ENCODE data around the gene RAP1GDS1. TPM values are rescaled to one million over a fixed set of nuclear protein-coding genes. Genes with fewer than 3 reads are reported as not detected.

Gene RAP1GDS1
- total RNA-seq, 2 donors from 2014 or later: 34.0 to 37.9 TPM

DNA sequence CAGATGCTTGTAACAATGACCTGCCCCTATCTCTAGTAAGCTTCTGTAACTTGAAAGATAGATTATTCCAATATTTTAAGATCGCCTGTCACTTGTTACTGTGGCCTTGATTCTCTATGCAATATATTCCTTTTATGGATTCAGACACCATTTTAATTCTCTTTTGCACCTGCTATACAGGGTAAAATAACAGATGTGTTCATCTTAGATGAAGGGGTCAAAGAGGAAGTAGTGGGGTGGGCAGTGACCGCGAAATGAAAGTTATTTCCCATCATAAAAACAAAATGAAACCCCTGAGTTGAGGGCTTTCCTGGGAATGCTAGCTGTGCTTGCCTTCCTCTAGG, 221.3 kb downstream of the RAP1GDS1 start:
- 100% methylated on average over 3 of the region's 3 CpGs; no CpG with 5 or more reads in 1 of the 2 experiments for WGBS, 2 experiments (ENCODE audit: insufficient coverage in 1 of 2, insufficient read length in 1 of 2)
- TF ChIP-seq CTCF (conservative IDR thresholded peaks at IDR 0.05): no peak
- Histone ChIP-seq H3K27ac (ENCODE audit: low read depth, low read length) (no peak overlapping the region), H3K27me3 (ENCODE audit: control insufficient read depth, insufficient read depth, low read length, poor library complexity, severe bottlenecking) (no peaks in the 10 kb centered on the region), H3K4me3 (ENCODE audit: low read length) (no peak overlapping the region), H3K36me3 (ENCODE audit: control insufficient read depth, insufficient read depth, low read length) (no peaks in the 10 kb centered on the region), H3K9ac (ENCODE audit: extremely low read depth, low read length, poor library complexity, severe bottlenecking) (no peak overlapping the region), H3K9me3 (ENCODE audit: control insufficient read depth, low read length) (no peaks in the 10 kb centered on the region), H3K4me1 (ENCODE audit: control insufficient read depth, insufficient read depth, low read length) (no peaks in the 10 kb centered on the region)
- DNase-seq: no peak
- Mint-ChIP-seq H3K4me1 (peaks cover 12% of the 10 kb centered on the region), H3K36me3 (ENCODE audit: low read depth) (no peaks in the 10 kb centered on the region), H3K27me3 (ENCODE audit: insufficient read depth) (no peaks in the 10 kb centered on the region), H3K27ac (no peak overlapping the region), H3K4me3 (no peak overlapping the region), H3K9me3 (no peaks in the 10 kb centered on the region)

GRCh38 chr4:98482847-98483806, 221.9 kb downstream of the RAP1GDS1 start:
- no peak overlapping the region for H3K27ac Mint-ChIP-seq
- no peaks in the 10 kb centered on the region for H3K27me3 Mint-ChIP-seq (ENCODE audit: insufficient read depth)
- Histone ChIP-seq H3K27ac (ENCODE audit: low read depth, low read length) (no peak overlapping the region), H3K36me3 (ENCODE audit: control insufficient read depth, insufficient read depth, low read length) (no peaks in the 10 kb centered on the region), H3K27me3 (ENCODE audit: control insufficient read depth, insufficient read depth, low read length, poor library complexity, severe bottlenecking) (no peaks in the 10 kb centered on the region), H3K9me3 (ENCODE audit: control insufficient read depth, low read length) (no peaks in the 10 kb centered on the region), H3K4me3 (ENCODE audit: low read length) (no peak overlapping the region), H3K4me1 (ENCODE audit: control insufficient read depth, insufficient read depth, low read length) (no peaks in the 10 kb centered on the region), H3K9ac (ENCODE audit: extremely low read depth, low read length, poor library complexity, severe bottlenecking) (no peak overlapping the region)
- H3K36me3 Mint-ChIP-seq (ENCODE audit: low read depth): no peaks in the 10 kb centered on the region
- H3K4me1 Mint-ChIP-seq: peaks cover 12% of the 10 kb centered on the region
- DNase-seq: no peak
- no peaks in the 10 kb centered on the region for H3K9me3 Mint-ChIP-seq
- no peak overlapping the region for H3K4me3 Mint-ChIP-seq
- no peak for TF ChIP-seq CTCF (conservative IDR thresholded peaks at IDR 0.05)
- WGBS, 2 experiments (ENCODE audit: insufficient coverage in 1 of 2, insufficient read length in 1 of 2): 90 to 91% methylated on average over 4 to 9 of the region's 10 CpGs

DNA sequence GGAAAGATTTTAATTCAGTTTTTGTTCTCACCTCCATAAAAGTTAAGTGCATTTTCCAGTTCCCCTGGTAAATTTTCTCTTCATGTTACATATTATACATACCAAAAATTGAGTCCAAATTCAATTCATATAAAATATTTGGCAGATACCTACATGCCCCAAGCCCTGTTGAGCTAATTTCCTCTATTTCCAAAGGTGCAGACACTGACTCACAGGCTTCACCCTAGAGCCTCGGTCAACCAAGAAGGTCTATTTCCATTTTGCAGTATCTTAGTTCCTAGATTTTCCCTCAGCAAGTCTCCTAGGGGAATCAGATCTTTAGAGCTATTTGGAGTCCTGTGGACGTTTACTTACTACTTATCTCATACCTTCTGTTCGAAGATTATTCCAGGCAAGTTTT, 222.8 kb downstream of the RAP1GDS1 start:
- Mint-ChIP-seq H3K9me3 (no peaks in the 10 kb centered on the region), H3K4me3 (no peak overlapping the region), H3K36me3 (ENCODE audit: low read depth) (no peaks in the 10 kb centered on the region), H3K4me1 (peaks cover 12% of the 10 kb centered on the region), H3K27me3 (ENCODE audit: insufficient read depth) (no peaks in the 10 kb centered on the region), H3K27ac (no peak overlapping the region)
- Histone ChIP-seq H3K4me1 (ENCODE audit: control insufficient read depth, insufficient read depth, low read length) (no peaks in the 10 kb centered on the region), H3K9ac (ENCODE audit: extremely low read depth, low read length, poor library complexity, severe bottlenecking) (no peak overlapping the region), H3K9me3 (ENCODE audit: control insufficient read depth, low read length) (no peaks in the 10 kb centered on the region), H3K27ac (ENCODE audit: low read depth, low read length) (no peak overlapping the region), H3K4me3 (ENCODE audit: low read length) (no peak overlapping the region), H3K36me3 (ENCODE audit: control insufficient read depth, insufficient read depth, low read length) (no peaks in the 10 kb centered on the region), H3K27me3 (ENCODE audit: control insufficient read depth, insufficient read depth, low read length, poor library complexity, severe bottlenecking) (no peaks in the 10 kb centered on the region)
- TF ChIP-seq CTCF (conservative IDR thresholded peaks at IDR 0.05): no peak
- 81 to 100% methylated on average over 1 to 3 of the region's 3 CpGs for WGBS, 2 experiments (ENCODE audit: insufficient coverage in 1 of 2, insufficient read length in 1 of 2)
- DNase-seq: no peak
